Head of caudate nucleus (tissue), 42 donors: ENCODE results near the gene IFITM5.

Source experiments
- DNase-seq, 42 donors: peaks; one replicate each; pipeline versions ENCODE4 v3.0.0 to v3.0.0-alpha.2; 2020 to 2021; ENCODE audit warnings: mixed read lengths in 7 of 42
- intact Hi-C: fragments of 100-400 bp; cut with DNase I; formaldehyde crosslinking; loops from one replicate; pipeline ENCODE4 v1.15.0; 2022

Gene IFITM5

DNA sequence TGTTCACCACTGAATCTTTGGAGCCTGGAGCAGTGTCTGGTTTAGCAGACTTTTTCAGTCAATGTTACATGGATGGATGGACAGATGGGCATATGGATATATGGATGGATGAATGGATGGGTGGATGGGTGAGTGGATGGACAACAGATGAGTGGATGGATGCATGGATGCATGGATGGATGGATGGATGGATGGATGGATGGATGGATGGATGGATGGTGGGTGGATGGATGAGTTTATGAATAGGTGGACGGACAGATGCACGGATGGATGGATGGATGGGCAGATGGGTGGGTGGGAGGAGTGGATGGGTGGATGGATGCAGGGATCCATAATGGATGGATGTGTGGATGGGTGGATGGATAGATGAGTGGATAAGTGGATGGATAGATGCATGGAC, 43.5 kb downstream of the IFITM5 start:
- intact Hi-C loops = no loop called here
- DNase-seq = peak in 1 of 42 donors; percentile 8

DNA sequence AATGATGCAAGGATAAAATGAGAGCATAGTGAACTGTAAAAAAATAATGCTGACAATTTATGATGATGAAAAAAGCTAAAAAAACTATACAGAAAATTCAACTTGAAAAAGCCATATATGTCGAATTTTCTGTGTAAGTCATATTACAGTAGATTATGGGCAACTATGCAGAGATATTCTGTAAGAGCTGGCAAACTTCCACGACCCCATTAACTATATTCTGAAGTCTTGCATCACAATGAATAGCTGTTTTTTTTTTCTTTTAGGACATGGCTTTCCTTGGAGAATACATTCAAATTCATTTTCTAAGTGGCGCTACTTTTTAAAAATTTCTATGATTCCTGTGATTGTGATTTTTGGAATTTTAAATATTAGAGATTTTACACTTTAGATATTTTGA, 44.1 kb downstream of the IFITM5 start:
- intact Hi-C loops = no loop called here
- peak in 1 of 42 donors; percentile 7 for DNase-seq

DNA sequence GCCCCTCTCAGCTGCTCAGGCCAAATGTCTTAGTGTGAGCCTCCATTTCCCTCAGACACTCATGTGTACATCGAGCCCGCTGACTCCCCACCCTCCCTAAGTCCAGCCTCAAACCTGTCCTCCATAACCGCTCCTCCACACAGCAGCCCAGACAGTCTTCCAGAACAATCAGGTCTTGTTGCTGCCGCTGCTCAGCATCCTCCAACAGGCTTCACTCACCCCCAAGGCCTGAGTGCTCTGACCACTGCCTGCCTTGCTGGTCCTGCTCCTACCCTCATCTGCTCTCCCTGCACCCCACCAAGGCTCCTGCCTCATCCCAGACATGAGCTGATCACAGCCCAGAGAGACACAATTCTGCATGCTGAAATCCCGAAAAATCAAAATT, 45.4 kb downstream of the IFITM5 start:
- intact Hi-C loops = no loop called here
- peak in 2 of 42 donors; percentile 33 to 38 for DNase-seq

DNA sequence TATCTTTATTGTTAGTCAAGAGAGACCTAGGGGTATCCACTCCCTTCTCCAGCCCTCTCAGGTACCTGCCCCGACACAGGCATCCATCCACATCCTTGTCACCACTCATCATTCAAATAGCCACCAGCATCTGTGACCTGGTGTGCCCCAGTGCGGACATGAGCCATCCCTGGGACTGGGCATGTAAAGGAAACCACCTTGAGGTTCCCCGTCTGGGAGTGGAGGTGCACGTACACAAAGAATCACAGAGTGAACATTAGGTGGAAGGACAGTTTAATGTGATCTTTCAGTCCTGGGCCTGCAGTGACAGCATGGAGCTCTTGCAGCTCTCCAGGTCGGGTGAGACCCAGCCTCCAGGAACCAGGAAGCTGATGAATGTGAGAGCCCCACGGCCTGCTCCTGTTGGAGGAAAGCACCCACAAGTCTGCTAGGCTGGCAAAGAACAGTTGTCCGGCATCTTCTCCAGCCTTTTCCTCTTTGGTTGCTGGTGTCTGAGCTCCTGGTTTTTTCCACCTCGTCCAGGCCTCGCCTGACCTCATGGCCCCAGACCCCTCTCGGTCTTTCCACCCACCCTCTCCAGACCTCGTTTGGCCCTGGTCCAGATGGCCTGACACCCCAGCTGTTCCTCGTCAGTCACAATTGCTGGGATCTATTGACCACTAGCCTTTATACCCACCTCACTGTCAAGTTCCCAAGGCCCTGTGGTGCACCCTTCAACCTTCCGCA, 46.0 kb downstream of the IFITM5 start:
- intact Hi-C loops = no loop called here
- DNase-seq = peak in 1 of 42 donors; percentile 38

DNA sequence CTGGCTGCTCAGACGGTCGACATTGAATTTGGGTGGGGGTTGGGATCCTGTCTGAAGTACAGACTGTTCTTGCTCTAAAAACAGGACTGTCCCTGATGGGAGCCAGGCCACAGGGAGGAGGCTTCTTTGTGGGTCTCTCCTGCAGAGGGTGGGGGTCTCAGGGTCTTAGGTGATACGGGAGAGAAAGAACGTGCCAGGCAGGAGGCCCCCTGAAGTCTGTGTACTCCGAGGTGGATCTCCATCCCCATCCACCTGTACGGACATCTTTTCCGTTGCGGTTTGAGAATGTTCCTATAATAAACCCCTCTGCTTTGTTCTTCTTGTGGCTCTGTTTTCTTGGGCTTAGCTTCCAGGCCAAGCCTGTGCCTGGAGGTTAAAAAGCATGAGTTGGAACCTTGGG, 46.7 kb downstream of the IFITM5 start:
- intact Hi-C loops = no loop called here
- peak in 1 of 42 donors; percentile 33 for DNase-seq

DNA sequence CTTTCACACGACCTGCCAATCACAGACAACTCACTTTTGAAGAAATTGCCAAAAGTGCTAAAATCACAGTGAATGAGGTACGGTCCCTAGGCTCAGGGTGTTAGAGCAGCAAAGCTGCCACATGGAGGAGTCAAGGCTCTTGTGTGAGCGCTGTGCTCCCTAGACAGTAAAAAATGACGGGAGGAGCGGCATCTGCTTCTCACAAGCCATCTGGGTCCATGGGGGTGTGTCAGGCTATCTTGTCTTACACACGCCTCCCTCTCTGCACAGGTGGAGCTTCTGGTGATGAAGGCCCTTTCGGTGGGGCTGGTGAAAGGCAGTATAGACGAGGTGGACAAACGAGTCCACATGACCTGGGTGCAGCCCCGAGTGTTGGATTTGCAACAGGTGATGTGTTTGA, 47.8 kb downstream of the IFITM5 start:
- intact Hi-C loops = no loop called here
- peak in 1 of 42 donors; percentile 10 for DNase-seq

DNA sequence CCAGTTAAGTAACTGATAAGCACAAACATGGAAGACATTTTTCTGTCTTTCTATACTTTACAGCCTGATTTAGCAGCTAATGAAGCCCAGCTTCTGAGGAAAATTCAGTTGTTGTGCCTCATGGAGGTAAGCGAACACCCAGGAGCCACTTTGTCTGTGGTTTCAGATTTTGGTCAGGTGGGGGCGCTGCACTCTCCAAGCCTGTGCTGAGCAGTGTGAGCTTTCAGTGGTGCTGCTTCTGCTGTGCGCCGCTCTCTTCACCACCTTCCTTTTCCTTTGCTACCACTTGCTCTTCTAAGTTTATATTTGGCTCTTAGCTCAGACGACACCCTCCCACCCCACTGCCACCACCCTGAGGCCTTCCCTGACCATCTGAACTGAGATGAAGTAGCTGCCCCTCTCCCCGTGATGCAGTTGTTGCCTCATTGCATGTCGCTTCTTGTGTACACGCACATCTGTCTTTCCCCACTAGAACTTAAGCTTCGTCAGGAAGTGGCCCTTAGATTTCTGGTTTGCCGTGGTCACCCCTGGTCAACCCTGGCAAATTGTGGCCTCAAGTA, 48.5 kb downstream of the IFITM5 start:
- intact Hi-C loops = no loop called here
- peak; percentile 14 to 82 (median 62) for DNase-seq

DNA sequence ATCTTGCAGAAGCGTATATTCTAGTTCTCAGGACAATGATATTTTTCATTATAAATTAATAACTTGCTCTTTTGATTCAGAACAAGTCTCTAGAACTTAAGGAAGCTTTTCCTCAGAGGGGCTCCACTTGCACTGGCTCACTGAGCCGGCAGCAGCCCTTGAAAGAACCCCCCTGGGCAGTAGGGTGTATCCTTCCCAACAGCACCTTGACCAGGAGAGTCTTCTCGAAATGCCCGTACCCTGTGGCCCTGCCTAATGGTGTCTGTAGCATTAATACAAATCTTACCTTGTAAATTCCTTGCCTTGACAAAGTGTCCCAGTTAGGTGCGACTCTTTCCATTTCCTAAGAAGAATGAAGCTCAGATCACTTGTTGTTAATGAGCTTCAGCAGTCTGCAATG, 49.1 kb downstream of the IFITM5 start:
- peak in 1 of 42 donors; percentile 12 for DNase-seq
- intact Hi-C loops = no loop called here

DNA sequence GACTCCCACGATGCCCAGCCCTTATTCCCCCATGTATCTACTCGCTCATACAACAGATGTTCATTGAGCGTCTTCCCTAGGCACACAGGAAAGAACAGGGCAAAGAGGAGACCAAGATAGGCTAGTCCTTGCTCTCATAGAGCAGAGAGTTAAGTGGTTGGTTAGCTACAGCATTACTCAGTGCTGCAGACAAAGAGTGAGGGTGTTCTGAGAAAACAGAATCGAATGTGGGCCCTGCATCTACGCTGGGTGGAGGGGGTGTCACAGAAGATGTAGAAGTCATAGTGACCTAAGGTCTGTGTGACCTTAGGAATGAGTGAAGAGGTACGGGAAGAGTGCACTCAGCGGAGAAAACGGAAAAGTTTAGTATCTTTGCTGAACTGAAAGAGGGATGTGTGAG, 50.3 kb downstream of the IFITM5 start:
- peak in 1 of 42 donors; percentile 7 for DNase-seq
- intact Hi-C loops = no loop called here
